HEK293 (cell line): ENCODE data around the gene CPT1A.

Experiments
- CTCF ChIA-PET: fragments of 350-600 bp; formaldehyde crosslinking; extraction: SDS; loops from one replicate; lab custom pipeline; 2021; ENCODE audit warnings: antibody characterized with exemption; lab: Yijun Ruan, JAX
- POLR2A ChIA-PET: fragments of 300-600 bp; formaldehyde crosslinking; extraction: SDS; loops from one replicate; lab custom pipeline; 2020; ENCODE audit warnings: antibody characterized with exemption, inconsistent platforms; lab: Yijun Ruan, JAX
- H3K27ac ChIP-seq: fragments of 200-500 bp; sonication (Bioruptor generic); 2 replicates; pipeline ENCODE4 v1.5.1; 2014; ENCODE audit warnings: low read depth, low read length, control low read depth, inconsistent platforms; ENCODE audit errors: extremely low read depth
- H3K36me3 ChIP-seq, 2 experiments: fragments of 200-500 bp in 1 of 2; sonication (Bioruptor generic) in 1 of 2; 1 replicate in 1 of 2; 2 replicates in 1 of 2; pipeline ENCODE4 v1.5.1; 2014 to 2017; ENCODE audit warnings: inconsistent platforms in 2 of 2, low read length in 2 of 2; ENCODE audit not compliant: control insufficient read depth in 2 of 2, insufficient read depth in 1 of 2
- H3K4me1 ChIP-seq: fragments of 200-500 bp; sonication (Bioruptor generic); 2 replicates; pipeline ENCODE4 v1.5.1; 2014; ENCODE audit warnings: mild to moderate bottlenecking, low read length, inconsistent platforms; ENCODE audit not compliant: control insufficient read depth, insufficient read depth
- H3K4me3 ChIP-seq: 2 replicates; pipeline ENCODE4 v1.5.1; 2011; ENCODE audit warnings: low read depth, mild to moderate bottlenecking, control low read depth, low read length, moderate library complexity
- H3K9me3 ChIP-seq: fragments of 200-500 bp; sonication (Bioruptor generic); 2 replicates; pipeline ENCODE4 v1.5.1; 2014; ENCODE audit warnings: low read depth, low read length, inconsistent platforms; ENCODE audit not compliant: control insufficient read depth, insufficient read depth
- BCL11B ChIP-seq: fragments of 450-650 bp; formaldehyde crosslinking; IDR thresholded peaks from 2 replicates; pipeline ENCODE4 v1.5.1; 2016; ENCODE audit warnings: low read depth, missing biosample characterization, missing genetic modification characterization
- IKZF3 ChIP-seq: fragments of 450-650 bp; IDR thresholded peaks from 2 replicates; pipeline ENCODE4 v1.5.0; 2018; ENCODE audit warnings: missing biosample characterization, mild to moderate bottlenecking, missing genetic modification characterization, moderate library complexity
- KLF16 ChIP-seq: fragments of 450-650 bp; formaldehyde crosslinking; IDR thresholded peaks from 2 replicates; pipeline ENCODE4 v1.5.1; 2017; ENCODE audit warnings: missing biosample characterization, missing genetic modification characterization
- MZF1 ChIP-seq: fragments of 450-650 bp; formaldehyde crosslinking; IDR thresholded peaks from 2 replicates; pipeline ENCODE4 v1.5.1; 2017; ENCODE audit warnings: missing biosample characterization, missing genetic modification characterization, borderline replicate concordance
- OSR2 ChIP-seq: fragments of 450-650 bp; formaldehyde crosslinking; IDR thresholded peaks from 2 replicates; pipeline ENCODE4 v1.5.1; 2016; ENCODE audit warnings: missing biosample characterization, missing genetic modification characterization
- YY2 ChIP-seq: fragments of 450-650 bp; formaldehyde crosslinking; IDR thresholded peaks from 2 replicates; pipeline ENCODE4 v1.5.1; 2016; ENCODE audit warnings: missing biosample characterization, missing genetic modification characterization
- ZFP3 ChIP-seq: fragments of 450-650 bp; formaldehyde crosslinking; IDR thresholded peaks from 2 replicates; pipeline ENCODE4 v1.5.1; 2016; ENCODE audit warnings: low read depth, missing biosample characterization, missing genetic modification characterization
- ZFP69B ChIP-seq: fragments of 450-650 bp; formaldehyde crosslinking; IDR thresholded peaks from 2 replicates; pipeline ENCODE4 v1.5.1; 2016; ENCODE audit warnings: missing biosample characterization, missing genetic modification characterization
- ZNF138 ChIP-seq: fragments of 450-650 bp; formaldehyde crosslinking; IDR thresholded peaks from 2 replicates; pipeline ENCODE4 v1.5.1; 2016; ENCODE audit warnings: missing biosample characterization, missing genetic modification characterization, borderline replicate concordance
- ZNF175 ChIP-seq: fragments of 450-650 bp; formaldehyde crosslinking; IDR thresholded peaks from 2 replicates; pipeline ENCODE4 v1.5.1; 2016; ENCODE audit warnings: missing biosample characterization, missing genetic modification characterization
- ZNF37A ChIP-seq: fragments of 450-650 bp; IDR thresholded peaks from 2 replicates; pipeline ENCODE4 v1.5.1; 2018; ENCODE audit warnings: missing biosample characterization, missing genetic modification characterization
- ZNF416 ChIP-seq: fragments of 450-650 bp; formaldehyde crosslinking; IDR thresholded peaks from 2 replicates; pipeline ENCODE4 v1.5.1; 2016; ENCODE audit warnings: missing biosample characterization, missing genetic modification characterization
- ZNF433 ChIP-seq: fragments of 450-650 bp; formaldehyde crosslinking; IDR thresholded peaks from 2 replicates; pipeline ENCODE4 v1.5.1; 2016; ENCODE audit warnings: missing biosample characterization, missing genetic modification characterization, low read depth
- ZNF510 ChIP-seq: fragments of 450-650 bp; formaldehyde crosslinking; IDR thresholded peaks from 2 replicates; pipeline ENCODE4 v1.5.1; 2018; ENCODE audit warnings: mild to moderate bottlenecking, missing genetic modification characterization, missing biosample characterization; ENCODE audit not compliant: insufficient replicate concordance
- ZNF529 ChIP-seq: fragments of 450-650 bp; formaldehyde crosslinking; IDR thresholded peaks from 2 replicates; pipeline ENCODE4 v1.5.1; 2017; ENCODE audit warnings: missing genetic modification characterization, missing biosample characterization; ENCODE audit not compliant: insufficient replicate concordance
- ZNF560 ChIP-seq: fragments of 450-650 bp; formaldehyde crosslinking; IDR thresholded peaks from 2 replicates; pipeline ENCODE4 v1.5.1; 2017; ENCODE audit warnings: missing biosample characterization, missing genetic modification characterization, borderline replicate concordance
- ZNF596 ChIP-seq: fragments of 450-650 bp; IDR thresholded peaks from 2 replicates; pipeline ENCODE4 v1.5.0; 2018; ENCODE audit warnings: missing biosample characterization, mild to moderate bottlenecking, missing genetic modification characterization, moderate library complexity
- ZNF664 ChIP-seq: fragments of 450-650 bp; formaldehyde crosslinking; IDR thresholded peaks from 2 replicates; pipeline ENCODE4 v1.5.1; 2016; ENCODE audit warnings: missing biosample characterization, missing genetic modification characterization
- ZNF76 ChIP-seq: fragments of 450-650 bp; formaldehyde crosslinking; IDR thresholded peaks from 2 replicates; pipeline ENCODE4; 2016; ENCODE audit warnings: low read depth, missing biosample characterization, missing genetic modification characterization, borderline replicate concordance
- TF ChIP-seq, protein P1 (sequence below): fragments of 450-650 bp; formaldehyde crosslinking; conservative IDR thresholded peaks from 2 replicates; pipeline ENCODE4 v1.5.1; 2016; ENCODE audit warnings: low read depth, missing biosample characterization, missing genetic modification characterization
- TF ChIP-seq, protein P2 (sequence below): fragments of 450-650 bp; formaldehyde crosslinking; IDR thresholded peaks from 2 replicates; pipeline ENCODE4 v1.5.1; 2016; ENCODE audit warnings: missing biosample characterization, missing genetic modification characterization
- TF ChIP-seq, protein P3 (sequence below): fragments of 450-650 bp; formaldehyde crosslinking; IDR thresholded peaks from 2 replicates; pipeline ENCODE4 v1.5.1; 2016; ENCODE audit warnings: missing biosample characterization, missing genetic modification characterization
- TF ChIP-seq, protein P4 (sequence below): fragments of 450-650 bp; formaldehyde crosslinking; IDR thresholded peaks from 2 replicates; pipeline ENCODE4 v1.5.1; 2016; ENCODE audit warnings: missing biosample characterization, missing genetic modification characterization

The CPT1A gene

DNA sequence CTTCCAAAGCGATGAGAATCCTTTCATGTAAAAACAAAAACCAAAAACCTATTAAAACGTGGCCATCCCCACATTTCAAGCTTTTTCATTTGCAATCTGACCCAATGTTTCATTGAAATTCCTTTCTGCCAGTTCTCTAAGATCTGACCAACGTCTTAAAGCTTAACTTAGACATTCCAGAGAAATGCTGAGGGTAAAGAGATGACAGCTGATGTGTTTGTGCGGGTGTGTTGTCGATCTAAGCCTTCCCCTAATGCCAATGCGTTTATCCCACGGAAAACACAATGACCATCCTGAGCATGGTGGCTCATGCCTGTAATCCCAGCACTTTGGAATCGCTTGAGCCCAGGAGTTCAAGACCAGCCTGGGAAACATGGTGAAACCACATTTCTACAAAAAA is 84.0 kb downstream of the CPT1A start (continued):
- TF ChIP-seq, protein P1, sequence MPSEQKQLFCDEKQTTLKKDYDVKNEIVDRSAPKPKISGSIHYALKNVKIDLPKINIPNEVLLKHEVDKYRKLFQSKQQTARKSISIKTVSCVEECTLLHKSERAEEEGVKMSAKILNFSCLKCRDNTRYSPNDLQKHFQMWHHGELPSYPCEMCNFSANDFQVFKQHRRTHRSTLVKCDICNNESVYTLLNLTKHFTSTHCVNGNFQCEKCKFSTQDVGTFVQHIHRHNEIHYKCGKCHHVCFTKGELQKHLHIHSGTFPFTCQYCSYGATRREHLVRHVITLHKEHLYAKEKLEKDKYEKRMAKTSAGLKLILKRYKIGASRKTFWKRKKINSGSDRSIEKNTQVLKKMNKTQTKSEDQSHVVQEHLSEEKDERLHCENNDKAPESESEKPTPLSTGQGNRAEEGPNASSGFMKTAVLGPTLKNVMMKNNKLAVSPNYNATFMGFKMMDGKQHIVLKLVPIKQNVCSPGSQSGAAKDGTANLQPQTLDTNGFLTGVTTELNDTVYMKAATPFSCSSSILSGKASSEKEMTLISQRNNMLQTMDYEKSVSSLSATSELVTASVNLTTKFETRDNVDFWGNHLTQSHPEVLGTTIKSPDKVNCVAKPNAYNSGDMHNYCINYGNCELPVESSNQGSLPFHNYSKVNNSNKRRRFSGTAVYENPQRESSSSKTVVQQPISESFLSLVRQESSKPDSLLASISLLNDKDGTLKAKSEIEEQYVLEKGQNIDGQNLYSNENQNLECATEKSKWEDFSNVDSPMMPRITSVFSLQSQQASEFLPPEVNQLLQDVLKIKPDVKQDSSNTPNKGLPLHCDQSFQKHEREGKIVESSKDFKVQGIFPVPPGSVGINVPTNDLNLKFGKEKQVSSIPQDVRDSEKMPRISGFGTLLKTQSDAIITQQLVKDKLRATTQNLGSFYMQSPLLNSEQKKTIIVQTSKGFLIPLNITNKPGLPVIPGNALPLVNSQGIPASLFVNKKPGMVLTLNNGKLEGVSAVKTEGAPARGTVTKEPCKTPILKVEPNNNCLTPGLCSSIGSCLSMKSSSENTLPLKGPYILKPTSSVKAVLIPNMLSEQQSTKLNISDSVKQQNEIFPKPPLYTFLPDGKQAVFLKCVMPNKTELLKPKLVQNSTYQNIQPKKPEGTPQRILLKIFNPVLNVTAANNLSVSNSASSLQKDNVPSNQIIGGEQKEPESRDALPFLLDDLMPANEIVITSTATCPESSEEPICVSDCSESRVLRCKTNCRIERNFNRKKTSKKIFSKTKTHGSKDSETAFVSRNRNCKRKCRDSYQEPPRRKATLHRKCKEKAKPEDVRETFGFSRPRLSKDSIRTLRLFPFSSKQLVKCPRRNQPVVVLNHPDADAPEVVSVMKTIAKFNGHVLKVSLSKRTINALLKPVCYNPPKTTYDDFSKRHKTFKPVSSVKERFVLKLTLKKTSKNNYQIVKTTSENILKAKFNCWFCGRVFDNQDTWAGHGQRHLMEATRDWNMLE (tag by site-specific recombination) = no peak
- TF ChIP-seq ZNF37A (tag by site-specific recombination) (no peak), ZNF416 (tag by site-specific recombination) (no peak), ZNF175 (tag by site-specific recombination) (no peak)
- TF ChIP-seq, all 188 proteins: peak for 0

DNA sequence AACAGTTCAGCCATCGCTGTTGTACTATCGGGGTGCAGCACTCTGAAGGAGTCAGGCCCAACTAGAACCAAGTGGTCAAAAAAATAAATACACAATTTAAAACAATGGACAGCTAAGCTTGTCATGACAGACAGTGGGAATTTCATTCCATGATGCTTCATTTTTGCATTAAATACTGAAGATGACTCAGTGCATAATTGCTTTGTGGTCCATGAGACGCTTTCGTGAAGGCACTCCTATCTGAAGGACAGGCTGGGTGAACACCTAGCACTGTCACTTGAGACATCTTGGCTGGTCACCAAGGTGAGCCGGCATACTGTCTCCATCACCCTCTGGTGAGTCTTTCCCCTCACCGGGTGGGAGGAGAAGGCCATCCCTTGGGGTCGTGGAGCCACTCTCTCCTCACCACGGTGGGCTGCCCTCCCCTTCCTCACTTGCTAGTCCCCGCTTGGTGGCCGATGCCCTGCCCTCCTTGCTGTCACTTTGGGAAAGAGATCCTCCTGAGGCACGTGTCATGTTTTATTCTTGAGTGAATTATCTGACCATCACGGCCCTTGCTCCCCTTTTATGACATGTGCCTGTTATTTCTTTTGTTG is 85.4 kb downstream of the CPT1A start:
- H3K27ac ChIP-seq = no peak overlapping the region
- H3K36me3 ChIP-seq = peaks cover 0 to 44% of the 10 kb centered on the region in 2 experiments; a peak in 2 of 3 replicates
- CTCF ChIA-PET = no interaction called here

More for the DNA sequence above, 85.4 kb downstream of the CPT1A start:
- POLR2A ChIA-PET = no interaction called here
- TF ChIP-seq ZNF76 (tag by site-specific recombination) (no peak), BCL11B (no peak), OSR2 (tag by site-specific recombination) (no peak), KLF16 (tag by site-specific recombination) (no peak), IKZF3 (tag by site-specific recombination) (no peak), ZNF510 (tag by site-specific recombination) (no peak), ZNF433 (tag by site-specific recombination) (no peak), ZNF664 (tag by site-specific recombination) (no peak), YY2 (no peak), ZFP69B (no peak), ZNF529 (tag by site-specific recombination) (no peak), ZNF560 (tag by site-specific recombination) (no peak), MZF1 (no peak), ZFP3 (tag by site-specific recombination) (no peak), ZNF138 (no peak), ZNF596 (no peak)
- TF ChIP-seq, protein P2, sequence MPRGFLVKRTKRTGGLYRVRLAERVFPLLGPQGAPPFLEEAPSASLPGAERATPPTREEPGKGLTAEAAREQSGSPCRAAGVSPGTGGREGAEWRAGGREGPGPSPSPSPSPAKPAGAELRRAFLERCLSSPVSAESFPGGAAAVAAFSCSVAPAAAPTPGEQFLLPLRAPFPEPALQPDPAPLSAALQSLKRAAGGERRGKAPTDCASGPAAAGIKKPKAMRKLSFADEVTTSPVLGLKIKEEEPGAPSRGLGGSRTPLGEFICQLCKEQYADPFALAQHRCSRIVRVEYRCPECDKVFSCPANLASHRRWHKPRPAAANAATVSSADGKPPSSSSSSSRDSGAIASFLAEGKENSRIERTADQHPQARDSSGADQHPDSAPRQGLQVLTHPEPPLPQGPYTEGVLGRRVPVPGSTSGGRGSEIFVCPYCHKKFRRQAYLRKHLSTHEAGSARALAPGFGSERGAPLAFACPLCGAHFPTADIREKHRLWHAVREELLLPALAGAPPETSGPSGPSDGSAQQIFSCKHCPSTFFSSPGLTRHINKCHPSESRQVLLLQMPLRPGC (tag by site-specific recombination) = no peak
- TF ChIP-seq, protein P3, sequence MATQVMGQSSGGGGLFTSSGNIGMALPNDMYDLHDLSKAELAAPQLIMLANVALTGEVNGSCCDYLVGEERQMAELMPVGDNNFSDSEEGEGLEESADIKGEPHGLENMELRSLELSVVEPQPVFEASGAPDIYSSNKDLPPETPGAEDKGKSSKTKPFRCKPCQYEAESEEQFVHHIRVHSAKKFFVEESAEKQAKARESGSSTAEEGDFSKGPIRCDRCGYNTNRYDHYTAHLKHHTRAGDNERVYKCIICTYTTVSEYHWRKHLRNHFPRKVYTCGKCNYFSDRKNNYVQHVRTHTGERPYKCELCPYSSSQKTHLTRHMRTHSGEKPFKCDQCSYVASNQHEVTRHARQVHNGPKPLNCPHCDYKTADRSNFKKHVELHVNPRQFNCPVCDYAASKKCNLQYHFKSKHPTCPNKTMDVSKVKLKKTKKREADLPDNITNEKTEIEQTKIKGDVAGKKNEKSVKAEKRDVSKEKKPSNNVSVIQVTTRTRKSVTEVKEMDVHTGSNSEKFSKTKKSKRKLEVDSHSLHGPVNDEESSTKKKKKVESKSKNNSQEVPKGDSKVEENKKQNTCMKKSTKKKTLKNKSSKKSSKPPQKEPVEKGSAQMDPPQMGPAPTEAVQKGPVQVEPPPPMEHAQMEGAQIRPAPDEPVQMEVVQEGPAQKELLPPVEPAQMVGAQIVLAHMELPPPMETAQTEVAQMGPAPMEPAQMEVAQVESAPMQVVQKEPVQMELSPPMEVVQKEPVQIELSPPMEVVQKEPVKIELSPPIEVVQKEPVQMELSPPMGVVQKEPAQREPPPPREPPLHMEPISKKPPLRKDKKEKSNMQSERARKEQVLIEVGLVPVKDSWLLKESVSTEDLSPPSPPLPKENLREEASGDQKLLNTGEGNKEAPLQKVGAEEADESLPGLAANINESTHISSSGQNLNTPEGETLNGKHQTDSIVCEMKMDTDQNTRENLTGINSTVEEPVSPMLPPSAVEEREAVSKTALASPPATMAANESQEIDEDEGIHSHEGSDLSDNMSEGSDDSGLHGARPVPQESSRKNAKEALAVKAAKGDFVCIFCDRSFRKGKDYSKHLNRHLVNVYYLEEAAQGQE (tag by site-specific recombination) = no peak
- TF ChIP-seq, protein P4, sequence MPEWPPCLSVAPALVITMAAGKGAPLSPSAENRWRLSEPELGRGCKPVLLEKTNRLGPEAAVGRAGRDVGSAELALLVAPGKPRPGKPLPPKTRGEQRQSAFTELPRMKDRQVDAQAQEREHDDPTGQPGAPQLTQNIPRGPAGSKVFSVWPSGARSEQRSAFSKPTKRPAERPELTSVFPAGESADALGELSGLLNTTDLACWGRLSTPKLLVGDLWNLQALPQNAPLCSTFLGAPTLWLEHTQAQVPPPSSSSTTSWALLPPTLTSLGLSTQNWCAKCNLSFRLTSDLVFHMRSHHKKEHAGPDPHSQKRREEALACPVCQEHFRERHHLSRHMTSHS (tag by site-specific recombination) = no peak
- Histone ChIP-seq H3K4me3 (no peak overlapping the region), H3K9me3 (no peaks in the 10 kb centered on the region), H3K4me1 (no peaks in the 10 kb centered on the region)
